Panc1 (cell line): ENCODE measurements around the gene LILRB2. TPM values are rescaled to one million over a fixed set of nuclear protein-coding genes. Genes with fewer than 3 reads are reported as not detected.
"Not testable (repeated sequence)": the region's sequence is repeated elsewhere in the genome, so short reads cannot be mapped to it uniquely, and the experiment has no call there.

Experiments
- ATAC-seq: fragments of 200-7000 bp; cut with Tn5 transposase; 2 replicates; pipeline ENCODE4 v1.9.1; 2020; ENCODE audit warnings: mild to moderate bottlenecking, moderate library complexity
- BruUV-seq: library from RNA; stranded (reverse); fragments of 400-500 nt; replicated peaks from 2 replicates; lab custom pipeline; 2021; lab: Mats Ljungman, UMichigan
- CTCF ChIA-PET: fragments of 300-600 bp; sonication (Branson Sonifier 250); formaldehyde crosslinking; loops from one replicate; lab custom pipeline; 2022; ENCODE audit warnings: antibody characterized with exemption; lab: Charles Lee
- POLR2A ChIA-PET: fragments of 300-600 bp; sonication (Branson Sonifier 250); formaldehyde crosslinking; loops from one replicate; lab custom pipeline; 2022; ENCODE audit warnings: antibody characterized with exemption; lab: Charles Lee
- DNase-seq: peaks from one replicate; pipeline ENCODE4 v3.0.0-alpha.2; 2010; ENCODE audit warnings: low read depth, low spot score
- H3K27ac ChIP-seq: 2 replicates; pipeline ENCODE4 v1.5.1; 2011; ENCODE audit warnings: mild to moderate bottlenecking, low read length, inconsistent platforms
- H3K27me3 ChIP-seq: fragments of 200-500 bp; sonication (Bioruptor generic); 2 replicates; pipeline ENCODE4 v1.6.0; 2014; ENCODE audit warnings: low read length, inconsistent platforms; ENCODE audit not compliant: control insufficient read depth, insufficient read depth
- H3K36me3 ChIP-seq: fragments of 200-500 bp; sonication (Bioruptor generic); 2 replicates; pipeline ENCODE4 v1.5.1; 2014; ENCODE audit warnings: inconsistent platforms, mild to moderate bottlenecking, low read length, moderate library complexity; ENCODE audit not compliant: control insufficient read depth, insufficient read depth
- H3K4me1 ChIP-seq: 2 replicates; pipeline ENCODE4 v1.5.1; 2011; ENCODE audit warnings: inconsistent platforms, mild to moderate bottlenecking, low read length, moderate library complexity; ENCODE audit not compliant: control insufficient read depth, insufficient read depth
- H3K4me3 ChIP-seq, 2 experiments: 2 replicates each; pipeline ENCODE4 v1.5.1; 2011 to 2012; ENCODE audit warnings: low read depth in 2 of 2, low read length in 2 of 2, mild to moderate bottlenecking in 2 of 2, inconsistent platforms in 1 of 2, moderate library complexity in 1 of 2
- H3K9me3 ChIP-seq: fragments of 200-500 bp; sonication (Bioruptor generic); 2 replicates; pipeline ENCODE4 v1.5.1; 2014; ENCODE audit warnings: low read depth, mild to moderate bottlenecking, inconsistent platforms, low read length, moderate library complexity; ENCODE audit not compliant: control insufficient read depth, insufficient read depth
- POLR2AphosphoS5 ChIP-seq: IDR thresholded peaks from 2 replicates; pipeline ENCODE4 v1.6.1; 2012; ENCODE audit warnings: mild to moderate bottlenecking, low read depth, low read length, moderate library complexity
- SIN3A ChIP-seq: IDR thresholded peaks from 2 replicates; pipeline ENCODE4 v1.6.1; 2012; ENCODE audit warnings: low read depth, mild to moderate bottlenecking, low read length, moderate library complexity, borderline replicate concordance; ENCODE audit not compliant: insufficient read depth
- TCF7L2 ChIP-seq: IDR thresholded peaks from 2 replicates; pipeline ENCODE4 v1.6.1; 2011; ENCODE audit warnings: mild to moderate bottlenecking, low read depth, low read length, inconsistent platforms
- in situ Hi-C: cut with HindIII; loops from 2 replicates; pipeline ENCODE4 v1.10.0; 2016; ENCODE audit warnings: low sequenced_read_pairs, low pct_unique_long_range_greater_than_20kb
- intact Hi-C: fragments of 100-400 bp; cut with micrococcal nuclease; formaldehyde crosslinking; loops from one replicate; pipeline ENCODE4 v1.10.0; 2022; ENCODE audit not compliant: unreplicated experiment
- total RNA-seq: library from RNA; stranded (reverse); gene quantifications from one replicate; pipeline ENCODE4 v1.2.1, GENCODE V29; 2021; ENCODE audit not compliant: unreplicated experiment
- TF ChIP-seq, protein P1 (sequence below): fragments of 450-650 bp; IDR thresholded peaks from 2 replicates; pipeline ENCODE4 v1.5.1; 2017; ENCODE audit warnings: mild to moderate bottlenecking
- TF ChIP-seq, protein P2 (sequence below), 2 experiments: IDR thresholded peaks; 2 replicates each; pipeline ENCODE4 v1.6.1; 2011 to 2012; ENCODE audit warnings: low read depth in 2 of 2, control low read depth in 1 of 2, low read length in 1 of 2, mild to moderate bottlenecking in 1 of 2, moderate library complexity in 1 of 2; ENCODE audit not compliant: insufficient read depth in 1 of 2

LILRB2 gene
- total RNA-seq, 1 experiment from 2014 or later = not detected

DNA sequence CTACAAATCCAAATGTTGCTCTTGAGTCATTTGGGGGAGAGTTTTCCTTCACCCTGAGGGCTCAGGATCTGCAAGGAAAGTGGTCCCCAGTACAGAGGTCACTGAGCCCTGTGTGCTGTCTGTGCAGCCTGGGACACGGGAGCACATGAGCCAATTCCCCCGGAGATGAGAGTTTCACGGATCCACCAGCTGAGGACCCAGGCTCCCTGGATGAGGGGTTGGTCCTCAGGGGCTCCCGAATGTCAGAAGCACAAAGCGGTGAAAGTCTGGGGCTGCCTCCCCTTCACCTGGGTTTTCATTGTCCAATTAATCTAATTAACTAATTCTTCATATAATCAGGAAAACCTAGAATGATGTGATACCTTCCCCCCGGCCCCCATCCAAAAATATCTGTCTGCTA, 13.6 kb upstream of the LILRB2 start:
- CTCF ChIA-PET = no interaction called here
- DNase-seq (no peak), ATAC-seq (no peak)
- POLR2A ChIA-PET = no interaction called here
- Histone ChIP-seq H3K27ac (no peak overlapping the region), H3K27me3 (peaks cover 43% of the 10 kb centered on the region), H3K4me1 (no peaks in the 10 kb centered on the region), H3K36me3 (no peaks in the 10 kb centered on the region), H3K9me3 (no peaks in the 10 kb centered on the region), H3K4me3 (no peak overlapping the region)
- intact Hi-C loops = no loop called here
- in situ Hi-C loops = no loop called here
- no TSS peak for BruUV-seq
- no peak for TF ChIP-seq POLR2AphosphoS5
- TF ChIP-seq, protein P1, sequence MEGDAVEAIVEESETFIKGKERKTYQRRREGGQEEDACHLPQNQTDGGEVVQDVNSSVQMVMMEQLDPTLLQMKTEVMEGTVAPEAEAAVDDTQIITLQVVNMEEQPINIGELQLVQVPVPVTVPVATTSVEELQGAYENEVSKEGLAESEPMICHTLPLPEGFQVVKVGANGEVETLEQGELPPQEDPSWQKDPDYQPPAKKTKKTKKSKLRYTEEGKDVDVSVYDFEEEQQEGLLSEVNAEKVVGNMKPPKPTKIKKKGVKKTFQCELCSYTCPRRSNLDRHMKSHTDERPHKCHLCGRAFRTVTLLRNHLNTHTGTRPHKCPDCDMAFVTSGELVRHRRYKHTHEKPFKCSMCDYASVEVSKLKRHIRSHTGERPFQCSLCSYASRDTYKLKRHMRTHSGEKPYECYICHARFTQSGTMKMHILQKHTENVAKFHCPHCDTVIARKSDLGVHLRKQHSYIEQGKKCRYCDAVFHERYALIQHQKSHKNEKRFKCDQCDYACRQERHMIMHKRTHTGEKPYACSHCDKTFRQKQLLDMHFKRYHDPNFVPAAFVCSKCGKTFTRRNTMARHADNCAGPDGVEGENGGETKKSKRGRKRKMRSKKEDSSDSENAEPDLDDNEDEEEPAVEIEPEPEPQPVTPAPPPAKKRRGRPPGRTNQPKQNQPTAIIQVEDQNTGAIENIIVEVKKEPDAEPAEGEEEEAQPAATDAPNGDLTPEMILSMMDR = no peak
- TF ChIP-seq, protein P2, sequence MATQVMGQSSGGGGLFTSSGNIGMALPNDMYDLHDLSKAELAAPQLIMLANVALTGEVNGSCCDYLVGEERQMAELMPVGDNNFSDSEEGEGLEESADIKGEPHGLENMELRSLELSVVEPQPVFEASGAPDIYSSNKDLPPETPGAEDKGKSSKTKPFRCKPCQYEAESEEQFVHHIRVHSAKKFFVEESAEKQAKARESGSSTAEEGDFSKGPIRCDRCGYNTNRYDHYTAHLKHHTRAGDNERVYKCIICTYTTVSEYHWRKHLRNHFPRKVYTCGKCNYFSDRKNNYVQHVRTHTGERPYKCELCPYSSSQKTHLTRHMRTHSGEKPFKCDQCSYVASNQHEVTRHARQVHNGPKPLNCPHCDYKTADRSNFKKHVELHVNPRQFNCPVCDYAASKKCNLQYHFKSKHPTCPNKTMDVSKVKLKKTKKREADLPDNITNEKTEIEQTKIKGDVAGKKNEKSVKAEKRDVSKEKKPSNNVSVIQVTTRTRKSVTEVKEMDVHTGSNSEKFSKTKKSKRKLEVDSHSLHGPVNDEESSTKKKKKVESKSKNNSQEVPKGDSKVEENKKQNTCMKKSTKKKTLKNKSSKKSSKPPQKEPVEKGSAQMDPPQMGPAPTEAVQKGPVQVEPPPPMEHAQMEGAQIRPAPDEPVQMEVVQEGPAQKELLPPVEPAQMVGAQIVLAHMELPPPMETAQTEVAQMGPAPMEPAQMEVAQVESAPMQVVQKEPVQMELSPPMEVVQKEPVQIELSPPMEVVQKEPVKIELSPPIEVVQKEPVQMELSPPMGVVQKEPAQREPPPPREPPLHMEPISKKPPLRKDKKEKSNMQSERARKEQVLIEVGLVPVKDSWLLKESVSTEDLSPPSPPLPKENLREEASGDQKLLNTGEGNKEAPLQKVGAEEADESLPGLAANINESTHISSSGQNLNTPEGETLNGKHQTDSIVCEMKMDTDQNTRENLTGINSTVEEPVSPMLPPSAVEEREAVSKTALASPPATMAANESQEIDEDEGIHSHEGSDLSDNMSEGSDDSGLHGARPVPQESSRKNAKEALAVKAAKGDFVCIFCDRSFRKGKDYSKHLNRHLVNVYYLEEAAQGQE (IDR thresholded peaks at IDR 0.05; ENCODE audit: insufficient read depth in 1 of 2, low read depth in 2 of 2, low read length in 1 of 2) = no peak

DNA sequence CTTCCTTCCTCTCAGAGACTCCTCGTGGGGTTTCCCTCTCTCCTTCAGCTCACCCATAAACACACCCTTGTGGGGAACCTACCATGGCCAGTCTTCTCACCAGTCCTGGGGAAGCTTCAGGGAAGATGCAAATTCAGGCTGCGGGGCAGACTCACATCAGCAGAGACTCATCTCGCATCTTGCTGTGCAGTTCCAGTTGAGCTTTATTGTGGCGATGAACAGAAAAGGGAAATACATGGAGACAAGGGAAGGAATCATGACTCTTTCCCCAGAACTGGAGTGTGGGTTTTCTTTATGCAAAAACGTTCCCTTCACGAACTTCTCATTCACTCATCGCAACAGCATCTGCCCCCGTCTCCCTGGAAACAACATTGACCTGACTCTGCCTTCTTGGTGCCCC, 8.2 kb upstream of the LILRB2 start:
- H3K4me3 ChIP-seq, BruUV-seq, H3K4me1 ChIP-seq, H3K36me3 ChIP-seq, CTCF ChIA-PET, DNase-seq, H3K27ac ChIP-seq, in situ Hi-C loops, H3K9me3 ChIP-seq, ATAC-seq, intact Hi-C loops, POLR2A ChIA-PET: not testable (repeated sequence)
- peaks cover 29% of the 10 kb centered on the region for H3K27me3 ChIP-seq

DNA sequence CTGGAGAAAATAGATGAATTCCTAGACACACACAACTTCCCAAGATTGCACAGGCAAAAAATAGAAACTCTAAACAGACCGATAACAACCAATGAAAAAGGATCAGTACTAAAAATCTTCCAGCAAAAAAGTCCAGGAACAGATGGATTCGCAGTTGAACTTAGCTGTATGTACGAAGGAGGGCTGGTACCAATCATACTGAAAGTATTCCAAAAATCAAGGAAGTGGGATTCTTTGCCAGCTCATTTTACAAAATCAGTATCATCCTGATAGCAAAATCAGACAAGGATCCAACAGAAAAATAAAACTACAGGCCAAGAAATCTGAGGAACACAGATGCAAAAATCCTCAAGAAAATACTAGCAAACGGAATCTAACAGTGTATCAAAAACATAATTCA, 6.5 kb upstream of the LILRB2 start:
- Histone ChIP-seq H3K9me3 (no peaks in the 10 kb centered on the region), H3K36me3 (no peaks in the 10 kb centered on the region), H3K27ac (no peak overlapping the region), H3K4me1 (no peaks in the 10 kb centered on the region), H3K27me3 (peaks cover 19% of the 10 kb centered on the region), H3K4me3 (no peak overlapping the region)
- ATAC-seq (no peak), DNase-seq (no peak)
- no TSS peak for BruUV-seq
- intact Hi-C loops = no loop called here
- CTCF ChIA-PET = no interaction called here
- in situ Hi-C loops = no loop called here
- POLR2A ChIA-PET = no interaction called here
- TF ChIP-seq, protein P1 = no peak
- TF ChIP-seq SIN3A (no peak), POLR2AphosphoS5 (no peak), TCF7L2 (no peak)
- TF ChIP-seq, protein P2 (IDR thresholded peaks at IDR 0.05; ENCODE audit: insufficient read depth in 1 of 2, low read depth in 2 of 2, low read length in 1 of 2) = no peak

GRCh38 chr19:54286283-54286682, 5.4 kb upstream of the LILRB2 start:
- H3K9me3 ChIP-seq, H3K27ac ChIP-seq, H3K4me3 ChIP-seq, H3K4me1 ChIP-seq, H3K36me3 ChIP-seq, POLR2A ChIA-PET, in situ Hi-C loops, intact Hi-C loops, DNase-seq, BruUV-seq, CTCF ChIA-PET: not testable (repeated sequence)
- ATAC-seq = peak; percentile 40
- peaks cover 16% of the 10 kb centered on the region for H3K27me3 ChIP-seq
